GM12878 (cell line): ENCODE measurements around the gene PHC2. TPM values are rescaled to one million over a fixed set of nuclear protein-coding genes. Genes with fewer than 3 reads are reported as not detected.

Source experiments
- ATAC-seq: fragments of 200-7000 bp; cut with Tn5 transposase; 3 replicates; pipeline ENCODE4 v1.9.1; 2020; ENCODE audit warnings: mild to moderate bottlenecking, moderate library complexity
- BruUV-seq: library from RNA; stranded (reverse); fragments of 400-500 nt; replicated peaks from 2 replicates; lab custom pipeline; 2021; lab: Mats Ljungman, UMichigan
- CTCF ChIA-PET: fragments of 300-600 bp; sonication (Branson Sonifier 250); formaldehyde crosslinking; extraction: SDS; loops from one replicate; lab custom pipeline; 2021; ENCODE audit warnings: inconsistent platforms; lab: Yijun Ruan, JAX
- POLR2A ChIA-PET: fragments of 350-600 bp; formaldehyde crosslinking; extraction: SDS; loops from one replicate; lab custom pipeline; 2021; ENCODE audit warnings: inconsistent platforms; lab: Charles Lee
- RAD21 ChIA-PET: fragments of 300-600 bp; sonication (Branson Sonifier 250); formaldehyde crosslinking; loops from one replicate; lab custom pipeline; 2023; ENCODE audit warnings: antibody characterized with exemption; ENCODE audit not compliant: unreplicated experiment; lab: Charles Lee
- SMC1A ChIA-PET: fragments of 300-600 bp; sonication (Branson Sonifier 250); formaldehyde crosslinking; loops from one replicate; lab custom pipeline; 2023; ENCODE audit not compliant: unreplicated experiment, uncharacterized antibody; lab: Charles Lee
- DNase-seq: peaks from one replicate; pipeline ENCODE4 v3.0.0-alpha.2; 2011; ENCODE audit warnings: low read depth, low spot score
- FAIRE-seq: peaks from 3 replicates; lab custom pipeline; 2011; peaks lifted over from hg19 to GRCh38; lab: Jason Lieb, UNC
- H2AFZ ChIP-seq: 2 replicates; pipeline ENCODE4 v1.6.0; 2011; ENCODE audit warnings: low read depth, low read length, control low read depth; ENCODE audit not compliant: control insufficient read depth
- H3K27ac ChIP-seq: 2 replicates; pipeline ENCODE4 v1.5.1; 2011; ENCODE audit warnings: control low read depth; ENCODE audit not compliant: control insufficient read depth, insufficient read depth
- H3K27me3 ChIP-seq, 2 experiments: replicated peaks in 1 of 2; 2 replicates each; pipeline versions ENCODE4 v1.6.0 to v1.6.1; 2011; ENCODE audit warnings: low read length in 1 of 2; ENCODE audit not compliant: control insufficient read depth in 2 of 2, insufficient read depth in 2 of 2
- H3K36me3 ChIP-seq, 2 experiments: 2 replicates each; pipeline ENCODE4 v1.5.1; 2011; ENCODE audit warnings: low read length in 1 of 2; ENCODE audit not compliant: control insufficient read depth in 2 of 2, insufficient read depth in 2 of 2
- H3K4me1 ChIP-seq: 2 replicates; pipeline ENCODE4 v1.6.1; 2011; ENCODE audit warnings: mild to moderate bottlenecking, low read length, moderate library complexity, mixed read lengths; ENCODE audit not compliant: control insufficient read depth, insufficient read depth
- H3K4me2 ChIP-seq: 2 replicates; pipeline ENCODE4 v1.6.0; 2011; ENCODE audit warnings: control low read depth; ENCODE audit not compliant: control insufficient read depth, insufficient read depth
- H3K4me3 ChIP-seq: fragments of 200-600 bp; sonication (generic); 2 replicates; pipeline ENCODE4 v1.5.1; 2016
- H3K79me2 ChIP-seq: 2 replicates; pipeline ENCODE4 v1.6.0; 2011; ENCODE audit warnings: low read length; ENCODE audit not compliant: control insufficient read depth, insufficient read depth
- H3K9ac ChIP-seq: 2 replicates; pipeline ENCODE4 v1.8.0; 2011; ENCODE audit warnings: low read length, control low read depth, mixed read lengths; ENCODE audit not compliant: control insufficient read depth, insufficient read depth
- H3K9me3 ChIP-seq: replicated peaks from 3 replicates; pipeline ENCODE4 v1.5.1; 2011; ENCODE audit warnings: mild to moderate bottlenecking, low read length; ENCODE audit not compliant: control insufficient read depth, insufficient read depth
- H4K20me1 ChIP-seq: 2 replicates; pipeline ENCODE4 v1.6.0; 2011; ENCODE audit not compliant: control insufficient read depth, insufficient read depth
- ATF7 ChIP-seq: fragments of 450-650 bp; IDR thresholded peaks from 2 replicates; pipeline ENCODE4 v1.6.1; 2016; ENCODE audit warnings: low read depth, mild to moderate bottlenecking
- BCL11A ChIP-seq: IDR thresholded peaks from 2 replicates; pipeline ENCODE4 v1.6.1; 2011; ENCODE audit warnings: low read depth, low read length
- CBX3 ChIP-seq: fragments of 200-600 bp; sonication (generic); IDR thresholded peaks from 2 replicates; pipeline ENCODE4 v1.6.1; 2016; ENCODE audit warnings: low read depth, borderline replicate concordance
- CREB1 ChIP-seq: IDR thresholded peaks from 2 replicates; pipeline ENCODE4 v1.6.1; 2012; ENCODE audit warnings: low read depth, mild to moderate bottlenecking, inconsistent platforms
- IKZF2 ChIP-seq, 2 experiments: fragments of 450-650 bp; IDR thresholded peaks; 2 replicates each; pipeline ENCODE4 v1.6.1; 2017; ENCODE audit warnings: mild to moderate bottlenecking in 2 of 2, moderate library complexity in 2 of 2
- JUNB ChIP-seq: IDR thresholded peaks from 2 replicates; pipeline ENCODE4 v1.6.1; 2016; ENCODE audit warnings: antibody characterized with exemption, mild to moderate bottlenecking
- MEF2B ChIP-seq: fragments of 450-650 bp; IDR thresholded peaks from 2 replicates; pipeline ENCODE4 v1.6.1; 2018; ENCODE audit warnings: mild to moderate bottlenecking, moderate library complexity; ENCODE audit not compliant: partially characterized antibody, poor library complexity, severe bottlenecking
- MTA2 ChIP-seq: fragments of 450-650 bp; IDR thresholded peaks from 2 replicates; pipeline ENCODE4 v1.6.1; 2016; ENCODE audit warnings: low read depth, mild to moderate bottlenecking, moderate library complexity
- NFIC ChIP-seq: IDR thresholded peaks from 2 replicates; pipeline ENCODE4 v1.6.1; 2012; ENCODE audit warnings: low read depth, mild to moderate bottlenecking, inconsistent platforms, low read length, moderate library complexity
- PML ChIP-seq: IDR thresholded peaks from 2 replicates; pipeline ENCODE4 v1.6.1; 2012; ENCODE audit warnings: low read length, inconsistent platforms
- RUNX3 ChIP-seq: IDR thresholded peaks from 2 replicates; pipeline ENCODE4 v1.6.1; 2012; ENCODE audit warnings: low read length, inconsistent platforms
- SP1 ChIP-seq: IDR thresholded peaks from one replicate; pipeline ENCODE4 v1.6.1; 2011; ENCODE audit warnings: low read depth, low read length
- ZNF384 ChIP-seq: IDR thresholded peaks from 2 replicates; pipeline ENCODE4 v1.6.1; 2012; ENCODE audit warnings: low read depth, mild to moderate bottlenecking, low read length, improper control_type of control experiment, borderline replicate concordance
- WGBS: methylation state at CpG from one replicate; pipeline ENCODE4 v1.1.6; 2016; ENCODE audit warnings: low lambda C conversion rate; ENCODE audit not compliant: insufficient replicate concordance, insufficient coverage; ENCODE audit errors: missing lambda C conversion rate; 5-methylcytosine and 5-hydroxymethylcytosine counted together
- in situ Hi-C: fragments of 300-500 bp; cut with MboI; formaldehyde crosslinking; loops from 9 replicates; pipeline ENCODE4 v1.14.3; 2018; ENCODE audit warnings: mixed read lengths
- intact Hi-C: fragments of 100-400 bp; cut with micrococcal nuclease; formaldehyde crosslinking; loops from one replicate; pipeline ENCODE4 v1.14.2; 2022; ENCODE audit not compliant: unreplicated experiment
- polyA plus RNA-seq, 11 experiments: library from polyadenylated mRNA; depleted of rRNA in 4 of 11; unstranded in 6 of 11; stranded (reverse) in 5 of 11; fragments of >200 nt; fragmentation: Nextera tagmentation in 4 of 11; fragmentation: Illumina TruSeq in 1 of 11; extraction: Ambion mirVana in 4 of 11; extraction: Trizol in 1 of 11; gene quantifications; 1 replicate in 1 of 11; 2 replicates in 10 of 11; pipeline versions ENCODE4 v1.2.1 to v1.2.3, GENCODE V29; 2011 to 2016; ENCODE audit warnings: inconsistent platforms in 2 of 11, missing spikeins in 2 of 11, low read depth in 1 of 11
- total RNA-seq, 4 experiments: library from RNA; depleted of rRNA in 3 of 4; stranded (reverse); fragments of >200 nt in 3 of 4; fragmentation: Illumina TruSeq in 1 of 4; extraction: Trizol in 1 of 4; gene quantifications; 2 replicates each; pipeline versions ENCODE4 v1.2.1 to v1.2.3, GENCODE V29; 2013 to 2021

The PHC2 gene
- total and polyA plus RNA-seq, 10 of the 15 experiments (the other 5 are each of a cell fraction or from before 2014, with no cell fraction given), result 2.0 to 35.9 (median 16.4) TPM

GRCh38 chr1:33464552-33464951, 33.7 kb upstream of the PHC2 start:
- peaks cover 45% of the 10 kb centered on the region for H3K4me1 ChIP-seq
- ChIA-PET POLR2A (interaction anchor here (0.6 kb wide), 1 partner anchor 115 kb away, joined by 4 read pairs; no protein-coding TSS in a partner anchor), SMC1A (interaction anchor here (8.8 kb wide), 1 partner anchor 7 kb away, joined by 112 read pairs; no protein-coding TSS in a partner anchor), RAD21 (no interaction called here), CTCF (interaction anchor here (0.6 to 1.6 kb wide), 2 partner anchors 9 to 337 kb away, joined by 3 to 6 read pairs; no protein-coding TSS in a partner anchor)
- DNase-seq (no peak), FAIRE-seq (no peak), ATAC-seq (0 out of 3 replicates have a peak, but pooled peaks have one; percentile 8)
- BruUV-seq, result no TSS peak
- H2AFZ ChIP-seq, result no peak overlapping the region
- intact Hi-C loops (no loop called here), in situ Hi-C loops (no loop called here)
- no peaks in the 10 kb centered on the region for H4K20me1 ChIP-seq
- no peaks in the 10 kb centered on the region for H3K27me3 ChIP-seq
- H3K4me3 ChIP-seq, result no peak overlapping the region
- no peaks in the 10 kb centered on the region for H3K9me3 ChIP-seq
- TF ChIP-seq MEF2B (peak; percentile 73), ATF7 (peak; percentile 13; the same call in 1 of the 2 replicates), SP1 (no peak), ZNF384 (peak; percentile 46; the same call in 1 of the 2 replicates), BCL11A (peak; percentile 36; the same call in 1 of the 2 replicates), RUNX3 (peak; percentile 69), CREB1 (no peak), JUNB (peak; percentile 42), IKZF2 (IDR thresholded peaks at IDR 0.05) (peak in 1 of 2 experiments; percentile 22; a peak in 1 of 4 replicates), PML (no peak), NFIC (0 out of 2 replicates have a peak, but pooled peaks have one; percentile 27), CBX3 (no peak), MTA2 (peak; percentile 35; the same call in 1 of the 2 replicates)
- WGBS, result 82% methylated on average over 3 of the region's 3 CpGs
- no peaks in the 10 kb centered on the region for H3K36me3 ChIP-seq
- no peak overlapping the region for H3K4me2 ChIP-seq
- H3K27ac ChIP-seq, result peak overlapping the region; percentile 20; the same call in 1 of the 2 replicates
- H3K79me2 ChIP-seq, result no peaks in the 10 kb centered on the region; the same call in 1 of the 2 replicates
- H3K9ac ChIP-seq, result no peak overlapping the region
